Adrenal gland (tissue), 12 donors: ENCODE measurements around the gene XYLT2. TPM values are rescaled to one million over a fixed set of nuclear protein-coding genes. Genes with fewer than 3 reads are reported as not detected.

ENCODE experiments used
- DNase-seq, 7 donors: peaks; one replicate each; pipeline ENCODE4 v3.0.0-alpha.2; 2019 to 2020
- H3K27ac ChIP-seq, 5 donors: fragments of 200-600 bp; sonication (generic) in 4 of 5; 1 replicate in 3 of 5; 2 replicates in 2 of 5; pipeline versions ENCODE4 v1.5.1 to v1.8.0; 2016 to 2020; ENCODE audit warnings: mild to moderate bottlenecking in 1 of 5
- H3K27me3 ChIP-seq: fragments of 200-600 bp; 2 replicates; pipeline ENCODE4 v1.8.0; 2021
- H3K36me3 ChIP-seq, 2 donors: fragments of 200-600 bp; replicated peaks in 1 of 2; 1 replicate in 1 of 2; 2 replicates in 1 of 2; pipeline versions ENCODE4 v1.5.1 to v1.8.0; 2018 to 2022
- H3K4me1 ChIP-seq, 2 donors: fragments of 200-600 bp; replicated peaks in 1 of 2; 1 replicate in 1 of 2; 2 replicates in 1 of 2; pipeline versions ENCODE4 v1.5.1 to v1.8.0; 2018 to 2021
- H3K4me3 ChIP-seq, 4 donors: fragments of 200-600 bp; sonication (generic) in 3 of 4; one replicate each; pipeline ENCODE4 v1.5.1; 2016 to 2018
- H3K9me3 ChIP-seq, 3 donors: fragments of 200-600 bp; sonication (generic) in 1 of 3; replicated peaks in 1 of 3; 1 replicate in 2 of 3; 2 replicates in 1 of 3; pipeline versions ENCODE4 v1.5.1 to v1.8.0; 2016 to 2021
- POLR2A ChIP-seq, 2 donors: fragments of 450-650 bp; IDR thresholded peaks; one replicate each; pipeline ENCODE4 v1.6.1; 2017; ENCODE audit warnings: antibody characterized with exemption in 2 of 2, mild to moderate bottlenecking in 2 of 2, moderate library complexity in 1 of 2
- WGBS, 4 donors: extraction: QIAGEN DNeasy Blood & Tissue Kit in 2 of 4; methylation state at CpG; one replicate each; pipeline versions ENCODE4 v1.1.5 to v1.1.7; 2013 to 2017; 5-methylcytosine and 5-hydroxymethylcytosine counted together
- intact Hi-C, 2 donors: fragments of 100-400 bp; cut with DNase I; formaldehyde crosslinking; loops; one replicate each; pipeline versions ENCODE4 v1.14.1 to v1.15.0; 2022 to 2023
- polyA plus RNA-seq, 3 donors: library from polyadenylated mRNA; stranded (reverse); fragments of 200-250 nt in 2 of 3; fragments of 350-450 nt in 1 of 3; fragmentation: Illumina TruSeq in 1 of 3; extraction: RNeasy Lipid Tissue Mini Kit (QIAGEN cat#74804) in 1 of 3; gene quantifications; one replicate each; pipeline ENCODE4 v1.2.3, GENCODE V29; 2013 to 2014
- total RNA-seq, 9 donors: library from RNA; depleted of rRNA in 4 of 9; stranded (reverse); fragments of >200 nt in 4 of 9; fragments of 120-200 nt in 1 of 9; fragmentation: NEBNext Ultra II Directional in 1 of 9; extraction: Animal tissue kit (Norgen Biotek cat#: 25700) in 1 of 9; gene quantifications; one replicate each; pipeline versions ENCODE4 v1.1.0 to v1.2.4, GENCODE V29; 2013 to 2023
- TF ChIP-seq, protein P1 (sequence below), 6 experiments: fragments of 450-650 bp in 4 of 6; fragments of 200-600 bp in 2 of 6; sonication (generic) in 1 of 6; IDR thresholded peaks; 1 replicate in 5 of 6; 2 replicates in 1 of 6; pipeline versions ENCODE4 v1.5.1 to v1.8.0; 2016 to 2021; ENCODE audit warnings: antibody characterized with exemption in 6 of 6, mild to moderate bottlenecking in 2 of 6, moderate library complexity in 1 of 6
- donor health status: healthy with polysubstance abuse.
- donor health status: Bipolar disorder and iron deficiency.
- donor health status: DM: yes; HTN: yes; CAD: no.
- donor health status: DM: no; HTN: no; CAD: no.
- donor health status: DM: no; HTN: no; CAD: no.
- donor health status: DM: yes; HTN: yes; CAD: no.

XYLT2 gene
- total and polyA plus RNA-seq, 12 donors = 4.6 to 40.3 (median 29.1) TPM

DNA sequence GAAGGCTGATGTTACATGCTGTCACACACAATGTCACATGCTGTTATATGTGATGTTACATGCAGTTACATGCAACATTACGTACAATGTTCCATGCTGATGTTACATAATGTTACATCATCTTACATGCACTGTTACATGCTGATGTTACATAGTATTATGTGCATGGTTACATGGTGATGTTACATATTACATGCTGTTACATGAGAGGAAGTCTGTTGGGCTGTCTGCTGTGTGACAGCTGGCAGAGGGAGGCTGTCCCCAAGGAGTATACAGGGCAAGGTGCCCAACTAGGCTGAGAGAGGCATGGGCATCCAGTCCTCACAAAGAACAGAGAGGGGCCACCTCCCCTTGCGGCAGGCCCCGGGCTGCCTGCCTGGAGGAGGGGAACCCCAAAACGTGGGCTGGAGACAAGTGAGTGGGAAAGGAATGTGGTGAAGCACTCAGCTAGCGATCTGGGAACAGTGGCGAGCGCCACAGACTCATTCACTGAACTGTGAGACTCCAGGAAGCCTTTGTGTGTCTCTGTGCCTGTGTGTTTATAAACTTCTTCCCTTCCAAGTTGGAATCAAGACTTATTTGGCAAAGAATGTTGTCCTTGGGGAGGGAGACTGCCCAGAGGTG is 41.0 kb upstream of the XYLT2 start:
- no peak for TF ChIP-seq POLR2A (IDR thresholded peaks at IDR 0.05)
- TF ChIP-seq, protein P1, sequence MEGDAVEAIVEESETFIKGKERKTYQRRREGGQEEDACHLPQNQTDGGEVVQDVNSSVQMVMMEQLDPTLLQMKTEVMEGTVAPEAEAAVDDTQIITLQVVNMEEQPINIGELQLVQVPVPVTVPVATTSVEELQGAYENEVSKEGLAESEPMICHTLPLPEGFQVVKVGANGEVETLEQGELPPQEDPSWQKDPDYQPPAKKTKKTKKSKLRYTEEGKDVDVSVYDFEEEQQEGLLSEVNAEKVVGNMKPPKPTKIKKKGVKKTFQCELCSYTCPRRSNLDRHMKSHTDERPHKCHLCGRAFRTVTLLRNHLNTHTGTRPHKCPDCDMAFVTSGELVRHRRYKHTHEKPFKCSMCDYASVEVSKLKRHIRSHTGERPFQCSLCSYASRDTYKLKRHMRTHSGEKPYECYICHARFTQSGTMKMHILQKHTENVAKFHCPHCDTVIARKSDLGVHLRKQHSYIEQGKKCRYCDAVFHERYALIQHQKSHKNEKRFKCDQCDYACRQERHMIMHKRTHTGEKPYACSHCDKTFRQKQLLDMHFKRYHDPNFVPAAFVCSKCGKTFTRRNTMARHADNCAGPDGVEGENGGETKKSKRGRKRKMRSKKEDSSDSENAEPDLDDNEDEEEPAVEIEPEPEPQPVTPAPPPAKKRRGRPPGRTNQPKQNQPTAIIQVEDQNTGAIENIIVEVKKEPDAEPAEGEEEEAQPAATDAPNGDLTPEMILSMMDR (IDR thresholded peaks at IDR 0.05) = no peak
- 50 to 65% (median 57%) methylated on average over 3 to 7 of the region's 7 CpGs for WGBS, 4 donors
- no peak overlapping the region for H3K4me3 ChIP-seq
- peaks cover 0 to 11% of the 10 kb centered on the region in 2 donors for H3K4me1 ChIP-seq
- intact Hi-C loops = no loop called here
- no peaks in the 10 kb centered on the region for H3K9me3 ChIP-seq
- H3K27ac ChIP-seq = peak overlapping the region in 1 of 5 donors; percentile 11
- DNase-seq = peak in 3 of 7 donors; percentile 25 to 31 (median 31)
- no peaks in the 10 kb centered on the region for H3K27me3 ChIP-seq
- H3K36me3 ChIP-seq = no peaks in the 10 kb centered on the region

DNA sequence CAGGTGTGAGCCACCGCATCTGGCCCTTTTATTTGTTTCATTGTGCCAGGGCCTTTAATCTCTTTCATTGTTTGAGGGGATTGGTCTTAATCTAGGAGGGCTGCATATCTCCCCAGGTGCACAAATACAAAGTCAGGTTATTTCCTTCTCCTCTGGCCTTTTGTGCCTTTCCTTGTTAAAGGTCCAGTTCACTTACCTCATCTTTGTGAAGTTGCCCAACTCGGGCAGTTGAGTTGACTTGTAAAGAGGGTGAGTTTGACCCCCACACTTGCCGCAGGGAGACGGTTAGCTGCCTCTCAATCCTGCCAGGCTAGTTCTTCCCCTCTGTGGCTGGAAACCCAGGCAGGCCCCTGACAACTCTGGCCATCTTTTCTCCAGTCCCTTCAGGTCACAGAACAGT is 38.3 kb upstream of the XYLT2 start:
- intact Hi-C loops = no loop called here
- no peak overlapping the region for H3K27ac ChIP-seq
- no peaks in the 10 kb centered on the region for H3K27me3 ChIP-seq
- TF ChIP-seq POLR2A (IDR thresholded peaks at IDR 0.05) = no peak
- TF ChIP-seq, protein P1 (IDR thresholded peaks at IDR 0.05) = no peak
- H3K36me3 ChIP-seq = no peaks in the 10 kb centered on the region
- no peaks in the 10 kb centered on the region for H3K9me3 ChIP-seq
- no peak for DNase-seq
- H3K4me3 ChIP-seq = no peak overlapping the region
- WGBS, 4 donors = 95 to 100% (median 96%) methylated on average over 4 of the region's 4 CpGs
- H3K4me1 ChIP-seq = peaks cover 0 to 17% of the 10 kb centered on the region in 2 donors

DNA sequence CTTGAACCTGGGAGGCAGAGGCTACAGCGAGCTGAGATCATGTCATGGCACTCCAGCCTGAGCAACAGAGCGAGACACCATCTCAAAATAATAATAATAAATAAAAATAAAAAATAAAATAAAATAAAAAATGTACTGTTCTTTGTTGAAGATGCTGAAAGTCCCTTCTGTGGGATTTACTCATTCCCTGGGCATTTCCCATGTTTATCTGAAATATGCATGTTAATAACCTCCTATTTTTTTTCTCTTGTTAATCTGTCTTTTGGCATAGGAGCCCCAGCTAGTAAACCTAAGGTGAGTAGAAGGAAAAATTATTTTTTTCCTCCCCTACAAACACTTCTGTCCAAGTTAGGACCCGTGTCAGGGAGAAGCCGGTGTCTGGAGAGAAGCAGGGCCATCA is 37.3 kb upstream of the XYLT2 start:
- intact Hi-C loops = no loop called here
- no peak for TF ChIP-seq POLR2A (IDR thresholded peaks at IDR 0.05)
- TF ChIP-seq, protein P1 (IDR thresholded peaks at IDR 0.05) = no peak

DNA sequence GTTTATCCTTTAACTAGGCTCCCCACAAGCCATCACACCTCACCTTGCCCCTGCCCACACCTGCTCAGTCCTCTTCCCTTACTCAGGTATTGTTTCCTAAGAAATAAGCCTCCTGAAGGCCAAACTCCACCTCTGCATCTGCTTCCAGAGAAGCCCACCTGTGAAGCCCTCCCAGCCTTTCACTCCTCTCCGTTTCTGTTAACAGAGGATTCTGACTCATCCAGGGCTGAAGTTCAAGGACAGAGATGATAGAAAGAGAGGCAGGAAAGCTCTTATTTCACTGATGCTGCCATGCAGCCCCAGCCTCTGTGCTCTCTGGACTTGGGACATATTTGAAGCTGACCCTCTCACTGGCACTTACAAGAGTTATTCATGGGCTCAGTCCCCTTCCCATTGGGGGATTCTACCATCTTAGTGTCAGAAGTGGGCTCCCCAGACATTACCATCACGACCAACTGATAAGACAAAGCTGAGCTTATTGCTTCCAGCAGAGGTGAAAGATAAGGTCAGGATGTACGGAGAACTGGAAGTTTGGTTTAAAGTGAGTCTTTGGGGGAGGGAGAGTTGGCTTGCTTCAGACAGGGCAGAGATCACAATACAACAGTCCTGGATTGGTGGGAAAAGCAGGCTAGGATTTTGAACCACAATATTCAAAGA is 35.3 kb upstream of the XYLT2 start:
- H3K4me1 ChIP-seq = peaks cover 0 to 9% of the 10 kb centered on the region in 2 donors
- peak in 2 of 7 donors; percentile 12 to 13 for DNase-seq
- WGBS, 4 donors = 19 to 35% (median 29%) methylated on average over 3 of the region's 3 CpGs
- intact Hi-C loops = no loop called here
- H3K27me3 ChIP-seq = peaks cover 4% of the 10 kb centered on the region
- no peak overlapping the region for H3K27ac ChIP-seq
- no peak overlapping the region for H3K4me3 ChIP-seq
- no peaks in the 10 kb centered on the region for H3K9me3 ChIP-seq
- no peaks in the 10 kb centered on the region for H3K36me3 ChIP-seq
- no peak for TF ChIP-seq POLR2A (IDR thresholded peaks at IDR 0.05)
- TF ChIP-seq, protein P1 (IDR thresholded peaks at IDR 0.05) = no peak

More for the DNA sequence above, 37.3 kb upstream of the XYLT2 start:
- Histone ChIP-seq H3K4me1 (peaks cover 0 to 17% of the 10 kb centered on the region in 2 donors), H3K27ac (no peak overlapping the region), H3K4me3 (no peak overlapping the region), H3K36me3 (no peaks in the 10 kb centered on the region), H3K9me3 (no peaks in the 10 kb centered on the region), H3K27me3 (peaks cover 4% of the 10 kb centered on the region)
- DNase-seq = no peak
- 91 to 96% (median 95%) methylated on average over 4 of the region's 4 CpGs for WGBS, 4 donors
